ENCODE measurements around the gene CTH. TPM values are rescaled to one million over a fixed set of nuclear protein-coding genes. Genes with fewer than 3 reads are reported as not detected.
A peak's percentile ranks its signal among the peaks of the same experiment; 100 is the strongest.

Gene CTH
- polyA plus RNA-seq, 1 of the 3 experiments (the other 2 are of a cell fraction): 3.9 TPM

DNA sequence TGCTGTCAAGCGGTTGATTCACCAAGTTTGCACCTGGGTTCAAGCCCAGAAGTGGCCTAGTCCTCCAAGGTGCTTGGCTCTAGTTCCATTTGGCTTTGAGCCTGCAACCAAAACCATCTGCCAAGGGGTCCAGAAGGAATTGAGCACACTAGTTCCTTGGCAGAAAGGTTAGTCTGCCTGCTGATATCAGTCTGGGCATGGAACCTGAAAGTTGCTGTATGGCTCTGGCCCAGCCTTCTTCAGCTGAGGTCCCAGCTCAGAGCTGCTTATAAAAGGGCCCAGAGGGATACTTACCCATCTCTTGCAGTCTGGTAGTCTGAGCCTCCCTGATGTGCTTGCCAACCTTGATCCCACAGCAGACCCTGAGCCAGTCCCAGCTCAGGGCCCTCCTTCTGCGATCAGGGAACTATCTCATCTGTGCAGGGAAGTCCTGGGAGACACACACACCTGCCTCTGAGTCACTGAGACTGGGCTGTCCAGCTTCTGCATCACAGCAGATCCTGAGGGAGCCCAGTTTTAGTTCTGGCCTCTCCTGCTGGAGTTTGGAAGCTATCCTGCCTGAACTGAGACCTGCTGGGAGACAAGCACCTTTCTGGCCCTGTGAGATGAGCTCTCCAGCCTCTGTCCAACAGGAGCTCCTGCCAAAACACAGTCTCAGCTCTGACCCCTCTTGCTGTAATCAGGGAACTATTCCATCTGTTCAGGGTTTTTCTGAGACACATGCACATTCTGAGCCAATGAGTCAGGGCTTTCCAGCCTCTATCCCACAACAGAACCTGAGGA lies 75.8 kb downstream of the CTH start:
- Histone ChIP-seq H3K9me3 (peaks cover 8% of the 10 kb centered on the region; the same call in 1 of the 2 replicates), H3K4me2 (peak overlapping the region; percentile 38), H3F3A (replicated peaks; ENCODE audit: insufficient read depth) (peaks cover 10% of the 10 kb centered on the region), H3K79me2 (ENCODE audit: insufficient read depth) (no peaks in the 10 kb centered on the region), H2AFZ (ENCODE audit: low read depth) (no peak overlapping the region), H3K27ac (ENCODE audit: low read depth in 2 of 2, low read length in 1 of 2) (peak overlapping the region in 1 of 2 experiments; percentile 37; a peak in 1 of 4 replicates), H3K4me1 (ENCODE audit: control insufficient read depth in 1 of 2, insufficient read depth in 2 of 2, low read depth in 1 of 2, low read length in 1 of 2) (peaks cover 3 to 11% of the 10 kb centered on the region in 2 experiments; a peak in 3 of 4 replicates), H4K20me1 (ENCODE audit: insufficient read depth) (no peaks in the 10 kb centered on the region), H3K4me3 (ENCODE audit: low read depth in 2 of 2, low read length in 1 of 2) (no peak overlapping the region), H3K36me3 (replicated peaks in 1 of 2; ENCODE audit: control insufficient read depth in 1 of 2, insufficient read depth in 2 of 2, low read length in 1 of 2) (no peaks in the 10 kb centered on the region), H3K27me3 (ENCODE audit: insufficient read depth) (no peaks in the 10 kb centered on the region), H3K9me2 (no peaks in the 10 kb centered on the region), H3K9ac (no peak overlapping the region)
- peak; percentile 80; the same call in 1 of the 2 replicates for TF ChIP-seq FOSL2 (IDR thresholded peaks at IDR 0.05; ENCODE audit: borderline replicate concordance, low read depth)
- peak; percentile 32; the same call in 1 of the 2 replicates for TF ChIP-seq POLR2AphosphoS5 (IDR thresholded peaks at IDR 0.05; ENCODE audit: low read depth, low read length)
- peak; percentile 56; the same call in 1 of the 2 replicates for TF ChIP-seq TEAD4 (IDR thresholded peaks at IDR 0.05; ENCODE audit: borderline replicate concordance, insufficient read depth)
- no peak for TF ChIP-seq RFX5 (IDR thresholded peaks at IDR 0.05; ENCODE audit: low read length)
- no peak for TF ChIP-seq GABPA (IDR thresholded peaks at IDR 0.05; ENCODE audit: low read depth)
- TF ChIP-seq, protein P1, sequence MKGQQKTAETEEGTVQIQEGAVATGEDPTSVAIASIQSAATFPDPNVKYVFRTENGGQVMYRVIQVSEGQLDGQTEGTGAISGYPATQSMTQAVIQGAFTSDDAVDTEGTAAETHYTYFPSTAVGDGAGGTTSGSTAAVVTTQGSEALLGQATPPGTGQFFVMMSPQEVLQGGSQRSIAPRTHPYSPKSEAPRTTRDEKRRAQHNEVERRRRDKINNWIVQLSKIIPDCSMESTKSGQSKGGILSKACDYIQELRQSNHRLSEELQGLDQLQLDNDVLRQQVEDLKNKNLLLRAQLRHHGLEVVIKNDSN (IDR thresholded peaks at IDR 0.05; ENCODE audit: borderline replicate concordance, low read depth): no peak
- TF ChIP-seq FOXM1 (IDR thresholded peaks at IDR 0.05; ENCODE audit: low read depth): no peak
- TF ChIP-seq, protein P2, sequence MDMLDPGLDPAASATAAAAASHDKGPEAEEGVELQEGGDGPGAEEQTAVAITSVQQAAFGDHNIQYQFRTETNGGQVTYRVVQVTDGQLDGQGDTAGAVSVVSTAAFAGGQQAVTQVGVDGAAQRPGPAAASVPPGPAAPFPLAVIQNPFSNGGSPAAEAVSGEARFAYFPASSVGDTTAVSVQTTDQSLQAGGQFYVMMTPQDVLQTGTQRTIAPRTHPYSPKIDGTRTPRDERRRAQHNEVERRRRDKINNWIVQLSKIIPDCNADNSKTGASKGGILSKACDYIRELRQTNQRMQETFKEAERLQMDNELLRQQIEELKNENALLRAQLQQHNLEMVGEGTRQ (IDR thresholded peaks at IDR 0.05; ENCODE audit: borderline replicate concordance, low read depth, low read length): no peak
- TF ChIP-seq TCF12 (IDR thresholded peaks at IDR 0.05): peak; percentile 89
- peak; percentile 77 for TF ChIP-seq NFIC (IDR thresholded peaks at IDR 0.05; ENCODE audit: borderline replicate concordance)
- TF ChIP-seq, protein P3, sequence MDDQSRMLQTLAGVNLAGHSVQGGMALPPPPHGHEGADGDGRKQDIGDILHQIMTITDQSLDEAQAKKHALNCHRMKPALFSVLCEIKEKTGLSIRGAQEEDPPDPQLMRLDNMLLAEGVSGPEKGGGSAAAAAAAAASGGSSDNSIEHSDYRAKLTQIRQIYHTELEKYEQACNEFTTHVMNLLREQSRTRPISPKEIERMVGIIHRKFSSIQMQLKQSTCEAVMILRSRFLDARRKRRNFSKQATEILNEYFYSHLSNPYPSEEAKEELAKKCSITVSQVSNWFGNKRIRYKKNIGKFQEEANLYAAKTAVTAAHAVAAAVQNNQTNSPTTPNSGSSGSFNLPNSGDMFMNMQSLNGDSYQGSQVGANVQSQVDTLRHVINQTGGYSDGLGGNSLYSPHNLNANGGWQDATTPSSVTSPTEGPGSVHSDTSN (IDR thresholded peaks at IDR 0.05): peak; percentile 55; the same call in 1 of the 2 replicates
- TF ChIP-seq ELF1 (IDR thresholded peaks at IDR 0.05): no peak
- TF ChIP-seq RAD21 (IDR thresholded peaks at IDR 0.05; ENCODE audit: low read length): peak; percentile 12; the same call in 1 of the 2 replicates
- peak; percentile 82 for TF ChIP-seq JUND (IDR thresholded peaks at IDR 0.05)
- TF ChIP-seq SIN3A (IDR thresholded peaks at IDR 0.05; ENCODE audit: borderline replicate concordance, low read depth, low read length): 0 out of 2 replicates have a peak, but pooled peaks have one; percentile 56
- TF ChIP-seq SMC3 (IDR thresholded peaks at IDR 0.05; ENCODE audit: low read depth, low read length): no peak
- TF ChIP-seq, protein P4, sequence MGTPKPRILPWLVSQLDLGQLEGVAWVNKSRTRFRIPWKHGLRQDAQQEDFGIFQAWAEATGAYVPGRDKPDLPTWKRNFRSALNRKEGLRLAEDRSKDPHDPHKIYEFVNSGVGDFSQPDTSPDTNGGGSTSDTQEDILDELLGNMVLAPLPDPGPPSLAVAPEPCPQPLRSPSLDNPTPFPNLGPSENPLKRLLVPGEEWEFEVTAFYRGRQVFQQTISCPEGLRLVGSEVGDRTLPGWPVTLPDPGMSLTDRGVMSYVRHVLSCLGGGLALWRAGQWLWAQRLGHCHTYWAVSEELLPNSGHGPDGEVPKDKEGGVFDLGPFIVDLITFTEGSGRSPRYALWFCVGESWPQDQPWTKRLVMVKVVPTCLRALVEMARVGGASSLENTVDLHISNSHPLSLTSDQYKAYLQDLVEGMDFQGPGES (IDR thresholded peaks at IDR 0.05; ENCODE audit: low read depth, low read length): no peak
- TF ChIP-seq CHD2 (IDR thresholded peaks at IDR 0.05; ENCODE audit: low read length, partially characterized antibody): no peak
- TF ChIP-seq, protein P5, sequence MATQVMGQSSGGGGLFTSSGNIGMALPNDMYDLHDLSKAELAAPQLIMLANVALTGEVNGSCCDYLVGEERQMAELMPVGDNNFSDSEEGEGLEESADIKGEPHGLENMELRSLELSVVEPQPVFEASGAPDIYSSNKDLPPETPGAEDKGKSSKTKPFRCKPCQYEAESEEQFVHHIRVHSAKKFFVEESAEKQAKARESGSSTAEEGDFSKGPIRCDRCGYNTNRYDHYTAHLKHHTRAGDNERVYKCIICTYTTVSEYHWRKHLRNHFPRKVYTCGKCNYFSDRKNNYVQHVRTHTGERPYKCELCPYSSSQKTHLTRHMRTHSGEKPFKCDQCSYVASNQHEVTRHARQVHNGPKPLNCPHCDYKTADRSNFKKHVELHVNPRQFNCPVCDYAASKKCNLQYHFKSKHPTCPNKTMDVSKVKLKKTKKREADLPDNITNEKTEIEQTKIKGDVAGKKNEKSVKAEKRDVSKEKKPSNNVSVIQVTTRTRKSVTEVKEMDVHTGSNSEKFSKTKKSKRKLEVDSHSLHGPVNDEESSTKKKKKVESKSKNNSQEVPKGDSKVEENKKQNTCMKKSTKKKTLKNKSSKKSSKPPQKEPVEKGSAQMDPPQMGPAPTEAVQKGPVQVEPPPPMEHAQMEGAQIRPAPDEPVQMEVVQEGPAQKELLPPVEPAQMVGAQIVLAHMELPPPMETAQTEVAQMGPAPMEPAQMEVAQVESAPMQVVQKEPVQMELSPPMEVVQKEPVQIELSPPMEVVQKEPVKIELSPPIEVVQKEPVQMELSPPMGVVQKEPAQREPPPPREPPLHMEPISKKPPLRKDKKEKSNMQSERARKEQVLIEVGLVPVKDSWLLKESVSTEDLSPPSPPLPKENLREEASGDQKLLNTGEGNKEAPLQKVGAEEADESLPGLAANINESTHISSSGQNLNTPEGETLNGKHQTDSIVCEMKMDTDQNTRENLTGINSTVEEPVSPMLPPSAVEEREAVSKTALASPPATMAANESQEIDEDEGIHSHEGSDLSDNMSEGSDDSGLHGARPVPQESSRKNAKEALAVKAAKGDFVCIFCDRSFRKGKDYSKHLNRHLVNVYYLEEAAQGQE (IDR thresholded peaks at IDR 0.05; ENCODE audit: low read depth, low read length): peak; percentile 85
- 0 out of 2 replicates have a peak, but pooled peaks have one; percentile 10 for TF ChIP-seq RXRA (IDR thresholded peaks at IDR 0.05; ENCODE audit: borderline replicate concordance, low read depth)
- TF ChIP-seq EP300 (IDR thresholded peaks at IDR 0.05; ENCODE audit: borderline replicate concordance in 1 of 2, low read depth in 1 of 2, low read length in 1 of 2): peak in 1 of 2 experiments; percentile 49; a peak in 1 of 4 replicates
- POLR2A ChIA-PET: no interaction called here
- CTCF ChIA-PET: interaction anchor here (0.7 to 1.9 kb wide), 6 partner anchors 10 to 354 kb away, joined by 3 to 6 read pairs (median 5); partner anchors contain the start of gene CTH
- no peak for DNase-seq
- 100% methylated on average over 1 of the region's 2 CpGs for WGBS (ENCODE audit: low lambda C conversion rate)

Measured in SK-N-SH (cell line).